Activated CD4-positive, alpha-beta T cell treated with anti-CD3 and anti-CD28 coated beads, Interleukin-2, amount 10 ng/mL, durations not matched to agents 7 days and 5 days (primary cell): ENCODE data around the gene NAP1L4. TPM values are rescaled to one million over a fixed set of nuclear protein-coding genes. Genes with fewer than 3 reads are reported as not detected.

Experiments used
- CTCF ChIA-PET: fragments of 350-600 bp; sonication (Branson Sonifier 250); formaldehyde crosslinking; loops from one replicate; lab custom pipeline; 2021; ENCODE audit warnings: antibody characterized with exemption; lab: Charles Lee
- POLR2A ChIA-PET: fragments of 350-600 bp; sonication (Branson Sonifier 250); formaldehyde crosslinking; loops from one replicate; lab custom pipeline; 2021; ENCODE audit warnings: antibody characterized with exemption; lab: Charles Lee
- DNase-seq: peaks from one replicate; pipeline ENCODE4 v3.0.0-alpha.2; 2020
- H3K27ac Mint-ChIP-seq: one replicate; pipeline ENCODE4 v1.8.0; 2021; ENCODE audit warnings: mild to moderate bottlenecking, moderate library complexity, mixed read lengths
- H3K27me3 Mint-ChIP-seq: one replicate; pipeline ENCODE4 v1.8.0; 2021; ENCODE audit warnings: mixed read lengths
- H3K36me3 Mint-ChIP-seq: one replicate; pipeline ENCODE4 v1.8.0; 2021; ENCODE audit warnings: low read depth, mixed read lengths
- H3K4me1 Mint-ChIP-seq: one replicate; pipeline ENCODE4 v1.8.0; 2021; ENCODE audit warnings: mixed read lengths
- H3K4me3 Mint-ChIP-seq: one replicate; pipeline ENCODE4 v1.8.0; 2021; ENCODE audit warnings: mild to moderate bottlenecking, moderate library complexity, mixed read lengths
- H3K9me3 Mint-ChIP-seq: one replicate; pipeline ENCODE4 v1.8.0; 2021; ENCODE audit warnings: mixed read lengths
- total RNA-seq, 2 experiments: library from RNA; stranded (reverse); gene quantifications; one replicate each; pipeline ENCODE4 v1.2.3, GENCODE V29; 2021

The NAP1L4 gene
- total RNA-seq, 2 experiments from 2014 or later: 354 to 367 TPM

DNA sequence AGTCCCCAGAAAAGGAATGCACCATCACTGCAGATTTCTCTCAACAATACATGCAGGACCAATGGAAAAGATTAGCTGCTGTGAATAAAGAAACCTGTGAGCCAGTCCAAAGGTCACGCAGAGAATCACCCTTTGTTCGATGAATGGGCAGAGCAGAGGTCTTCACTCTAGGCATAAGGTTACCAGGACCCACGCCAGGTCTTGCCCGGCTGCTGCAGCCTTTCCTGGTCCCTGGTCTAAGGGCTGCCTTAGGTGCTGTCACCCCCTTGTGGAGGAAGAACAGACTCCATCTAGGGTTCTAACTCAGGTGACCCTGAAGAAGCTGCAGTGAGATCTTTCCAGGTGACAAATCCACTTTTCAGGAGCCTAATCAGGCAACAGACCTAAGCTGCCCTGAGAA lies 29.0 kb upstream of the NAP1L4 start:
- peaks cover 71% of the 10 kb centered on the region for H3K36me3 Mint-ChIP-seq

GRCh38 chr11:3020011-3020410 lies 27.9 kb upstream of the NAP1L4 start:
- POLR2A ChIA-PET: no interaction called here
- Mint-ChIP-seq H3K36me3 (peaks cover 74% of the 10 kb centered on the region), H3K27ac (no peak overlapping the region)

More for the DNA sequence above, 29.0 kb upstream of the NAP1L4 start:
- H3K4me3 Mint-ChIP-seq: no peak overlapping the region
- H3K9me3 Mint-ChIP-seq: no peaks in the 10 kb centered on the region
- H3K27me3 Mint-ChIP-seq: no peaks in the 10 kb centered on the region
- H3K27ac Mint-ChIP-seq: peak overlapping the region; percentile 57
- H3K4me1 Mint-ChIP-seq: peaks cover 65% of the 10 kb centered on the region
- ChIA-PET CTCF (interaction anchor here (0.7 to 2.1 kb wide), 5 partner anchors 11 to 53 kb away, joined by 3 to 10 read pairs (median 4); no protein-coding TSS in a partner anchor), POLR2A (no interaction called here)
- peak; percentile 46 for DNase-seq

DNA sequence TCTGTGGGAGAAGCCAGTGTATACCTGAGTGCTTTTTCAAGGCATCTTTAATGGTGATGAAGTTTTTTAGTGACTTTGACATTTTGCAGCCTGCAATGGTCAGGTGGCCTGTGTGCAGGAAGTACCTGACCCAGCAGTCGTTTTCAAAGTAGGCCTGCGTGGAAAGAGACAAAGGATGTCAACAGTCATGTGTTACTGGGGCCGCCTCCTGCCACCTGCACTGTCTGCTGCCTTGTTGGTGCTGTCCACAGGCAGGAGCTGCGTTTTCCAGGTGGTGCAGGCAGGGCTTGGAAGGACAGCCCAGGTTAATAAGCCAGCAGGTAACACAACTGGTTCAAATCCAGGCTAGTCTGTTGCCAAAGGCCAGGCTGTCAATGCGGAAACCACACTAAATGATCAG lies 26.5 kb upstream of the NAP1L4 start:
- H3K9me3 Mint-ChIP-seq: no peaks in the 10 kb centered on the region
- ChIA-PET CTCF (no interaction called here), POLR2A (no interaction called here)
- peak overlapping the region; percentile 60 for H3K27ac Mint-ChIP-seq
- no peak for DNase-seq
- H3K4me1 Mint-ChIP-seq: peaks cover 87% of the 10 kb centered on the region
- H3K36me3 Mint-ChIP-seq: peaks cover 78% of the 10 kb centered on the region
- H3K27me3 Mint-ChIP-seq: no peaks in the 10 kb centered on the region
- H3K4me3 Mint-ChIP-seq: no peak overlapping the region

More at GRCh38 chr11:3020011-3020410, 27.9 kb upstream of the NAP1L4 start:
- no peak for DNase-seq
- no peaks in the 10 kb centered on the region for H3K27me3 Mint-ChIP-seq
- CTCF ChIA-PET: interaction anchor here (0.9 to 2.1 kb wide), 2 partner anchors 15 to 44 kb away, joined by 3 to 10 read pairs; no protein-coding TSS in a partner anchor
- peaks cover 77% of the 10 kb centered on the region for H3K4me1 Mint-ChIP-seq
- no peak overlapping the region for H3K4me3 Mint-ChIP-seq
- H3K9me3 Mint-ChIP-seq: no peaks in the 10 kb centered on the region

GRCh38 chr11:3016861-3017260 lies 24.7 kb upstream of the NAP1L4 start:
- H3K4me3 Mint-ChIP-seq: no peak overlapping the region
- ChIA-PET CTCF (interaction anchor here (1.4 kb wide), 1 partner anchor 39 kb away, joined by 3 read pairs; no protein-coding TSS in a partner anchor), POLR2A (no interaction called here)
- peak overlapping the region; percentile 97 for H3K27ac Mint-ChIP-seq
- no peaks in the 10 kb centered on the region for H3K27me3 Mint-ChIP-seq
- peaks cover 70% of the 10 kb centered on the region for H3K36me3 Mint-ChIP-seq
- DNase-seq: no peak
- no peaks in the 10 kb centered on the region for H3K9me3 Mint-ChIP-seq
- peaks cover 84% of the 10 kb centered on the region for H3K4me1 Mint-ChIP-seq

DNA sequence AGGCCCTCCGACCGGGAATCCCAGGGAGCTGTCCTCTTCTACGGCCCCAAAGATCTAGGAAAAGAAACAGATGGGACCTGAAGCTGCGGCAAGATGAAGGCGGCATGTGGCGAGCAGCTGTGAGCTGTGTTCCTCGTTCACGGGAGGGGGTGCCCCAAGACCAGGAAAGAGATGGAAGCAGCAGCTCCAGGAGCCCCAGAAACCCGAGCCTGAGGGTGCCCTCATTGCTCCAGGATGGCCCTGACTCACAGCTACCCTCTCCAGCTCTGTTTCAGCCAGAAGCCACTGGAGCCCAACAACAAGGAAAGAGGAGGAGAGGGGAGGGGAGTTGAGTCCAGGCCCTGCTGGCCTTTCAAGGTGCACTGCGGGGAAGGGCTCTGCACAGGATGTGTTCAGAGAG lies 23.7 kb upstream of the NAP1L4 start:
- Mint-ChIP-seq H3K27ac (peak overlapping the region; percentile 97), H3K9me3 (no peaks in the 10 kb centered on the region), H3K4me3 (no peak overlapping the region), H3K27me3 (no peaks in the 10 kb centered on the region), H3K4me1 (peaks cover 83% of the 10 kb centered on the region), H3K36me3 (peaks cover 72% of the 10 kb centered on the region)
- no peak for DNase-seq
- ChIA-PET POLR2A (no interaction called here), CTCF (interaction anchor here (0.7 to 3.6 kb wide), 6 partner anchors 13 to 63 kb away, joined by 3 to 18 read pairs (median 4); partner anchors contain the start of gene CARS1)

DNA sequence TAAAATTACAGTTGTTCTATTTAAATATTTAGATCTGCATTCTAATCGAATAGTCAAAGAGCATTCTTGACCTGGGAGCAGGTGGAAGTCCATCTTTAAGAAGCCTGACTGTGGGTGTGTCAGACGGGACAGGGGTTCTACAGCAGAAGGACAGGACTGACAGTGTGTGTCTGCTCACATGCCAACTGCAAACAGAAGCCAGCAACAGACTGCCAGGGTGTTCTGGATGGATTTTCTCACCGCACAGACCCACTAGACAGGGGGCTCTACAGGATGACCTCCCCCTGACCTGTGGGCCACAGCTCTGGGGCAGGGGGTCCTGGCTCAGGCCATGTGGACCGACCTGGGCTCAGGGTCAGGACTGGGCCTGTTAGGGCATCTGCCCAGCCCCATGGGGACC lies 22.8 kb upstream of the NAP1L4 start:
- DNase-seq: peak; percentile 30
- H3K4me1 Mint-ChIP-seq: peaks cover 86% of the 10 kb centered on the region
- peaks cover 73% of the 10 kb centered on the region for H3K36me3 Mint-ChIP-seq
- ChIA-PET POLR2A (interaction anchor here (0.7 to 1.6 kb wide), 2 partner anchors 23 to 25 kb away, joined by 7 to 11 read pairs; partner anchors contain the start of gene NAP1L4), CTCF (interaction anchor here (0.6 to 3.6 kb wide), 10 partner anchors 9 to 77 kb away, joined by 3 to 18 read pairs (median 4); partner anchors contain the start of gene NAP1L4)
- peak overlapping the region; percentile 97 for H3K27ac Mint-ChIP-seq
- H3K27me3 Mint-ChIP-seq: no peaks in the 10 kb centered on the region
- peak overlapping the region; percentile 43 for H3K4me3 Mint-ChIP-seq
- no peaks in the 10 kb centered on the region for H3K9me3 Mint-ChIP-seq

GRCh38 chr11:3014057-3014938 lies 22.2 kb upstream of the NAP1L4 start:
- Mint-ChIP-seq H3K4me3 (peak overlapping the region; percentile 43), H3K9me3 (no peaks in the 10 kb centered on the region), H3K4me1 (peaks cover 91% of the 10 kb centered on the region), H3K27me3 (no peaks in the 10 kb centered on the region), H3K36me3 (peaks cover 73% of the 10 kb centered on the region), H3K27ac (peak overlapping the region; percentile 97)
- POLR2A ChIA-PET: interaction anchor here (0.6 to 1.6 kb wide), 4 partner anchors 22 to 63 kb away, joined by 3 to 11 read pairs (median 6); partner anchors contain the start of gene NAP1L4
- DNase-seq: peak; percentile 93
- CTCF ChIA-PET: interaction anchor here (0.6 to 3.6 kb wide), 13 partner anchors 9 to 77 kb away, joined by 3 to 18 read pairs (median 4); partner anchors contain the start of gene NAP1L4

GRCh38 chr11:3011891-3012885 lies 20.1 kb upstream of the NAP1L4 start:
- Mint-ChIP-seq H3K27ac (peak overlapping the region; percentile 90), H3K4me1 (peaks cover 84% of the 10 kb centered on the region), H3K4me3 (no peak overlapping the region), H3K9me3 (no peaks in the 10 kb centered on the region), H3K27me3 (no peaks in the 10 kb centered on the region), H3K36me3 (peaks cover 73% of the 10 kb centered on the region)
- no peak for DNase-seq
- ChIA-PET CTCF (interaction anchor here (0.7 to 1.8 kb wide), 8 partner anchors 8 to 1371 kb away, joined by 3 to 8 read pairs (median 4); partner anchors contain the start of gene PHLDA2), POLR2A (no interaction called here)

GRCh38 chr11:3010521-3011275 lies 18.6 kb upstream of the NAP1L4 start:
- POLR2A ChIA-PET: no interaction called here
- Mint-ChIP-seq H3K4me1 (peaks cover 79% of the 10 kb centered on the region), H3K36me3 (peaks cover 65% of the 10 kb centered on the region), H3K27me3 (no peaks in the 10 kb centered on the region), H3K4me3 (no peak overlapping the region), H3K9me3 (no peaks in the 10 kb centered on the region), H3K27ac (peak overlapping the region; percentile 90)
- CTCF ChIA-PET: interaction anchor here (1.2 to 1.8 kb wide), 4 partner anchors 10 to 38 kb away, joined by 3 to 4 read pairs (median 4); no protein-coding TSS in a partner anchor
- DNase-seq: no peak

- Mint-ChIP-seq H3K27me3 (no peaks in the 10 kb centered on the region), H3K4me3 (no peak overlapping the region), H3K4me1 (peaks cover 72% of the 10 kb centered on the region), H3K36me3 (peaks cover 64% of the 10 kb centered on the region), H3K9me3 (no peaks in the 10 kb centered on the region), H3K27ac (peak overlapping the region; percentile 90)
- ChIA-PET CTCF (interaction anchor here (1.2 to 1.8 kb wide), 4 partner anchors 9 to 39 kb away, joined by 3 to 4 read pairs (median 4); no protein-coding TSS in a partner anchor), POLR2A (no interaction called here)
- DNase-seq: peak; percentile 33
These were observed 17.9 kb upstream of the NAP1L4 start for GRCh38 chr11:3010004-3010403.

- DNase-seq: no peak
- Mint-ChIP-seq H3K27me3 (no peaks in the 10 kb centered on the region), H3K9me3 (no peaks in the 10 kb centered on the region), H3K4me3 (no peak overlapping the region), H3K27ac (peak overlapping the region; percentile 90), H3K36me3 (peaks cover 60% of the 10 kb centered on the region), H3K4me1 (peaks cover 67% of the 10 kb centered on the region)
- ChIA-PET POLR2A (no interaction called here), CTCF (interaction anchor here (1.4 to 1.8 kb wide), 3 partner anchors 12 to 39 kb away, joined by 3 to 4 read pairs (median 3); no protein-coding TSS in a partner anchor)
These were observed 17.4 kb upstream of the NAP1L4 start for GRCh38 chr11:3009481-3009880.
